GOT3 (cell line): ENCODE results near the gene WFDC9.
"Not testable (repeated sequence)": the region's sequence is repeated elsewhere in the genome, so short reads cannot be mapped to it uniquely, and the experiment has no call there.

ENCODE experiments used
- DNase-seq: peaks from one replicate; lab custom pipeline; 2025; ENCODE audit warnings: mixed read lengths; lab: John Stamatoyannopoulos, UW

Gene WFDC9

GRCh38 chr20:45631184-45631583, at the start of gene WFDC9:
TSS of gene WFDC9 (minus strand) at chr20:45631284. CDS start at chr20:45610181, 21,103 bp downstream.
- DNase-seq, result no peak

- DNase-seq, result no peak
Measured at GRCh38 chr20:45679650-45680049, 48.6 kb upstream of the WFDC9 start.

GRCh38 chr20:45672765-45673164, 41.7 kb upstream of the WFDC9 start:
- DNase-seq, result no peak

GRCh38 chr20:45670139-45670538, 39.1 kb upstream of the WFDC9 start, which contains the start of gene WFDC11:
TSS of gene WFDC11 (minus strand) at chr20:45670239. CDS start at chr20:45650600, 19,639 bp downstream.
- DNase-seq, result no peak

- not testable (repeated sequence) for DNase-seq
Measured at GRCh38 chr20:45657038-45657437, 26.0 kb upstream of the WFDC9 start.

- DNase-seq, result not testable (repeated sequence)
Measured at GRCh38 chr20:45651726-45652125, 20.6 kb upstream of the WFDC9 start.

GRCh38 chr20:45649312-45649863, 18.3 kb upstream of the WFDC9 start:
- no peak for DNase-seq

- no peak for DNase-seq
Measured at GRCh38 chr20:45647441-45648050, 16.5 kb upstream of the WFDC9 start.

- DNase-seq, result no peak
Measured at GRCh38 chr20:45646875-45647274, 15.8 kb upstream of the WFDC9 start.

- DNase-seq, result not testable (repeated sequence)
Measured at GRCh38 chr20:45645869-45646268, 14.8 kb upstream of the WFDC9 start.

- not testable (repeated sequence) for DNase-seq
Measured at GRCh38 chr20:45641076-45641475, 10.0 kb upstream of the WFDC9 start.

GRCh38 chr20:45639687-45640086, 8.6 kb upstream of the WFDC9 start:
- no peak for DNase-seq

GRCh38 chr20:45636513-45636912, 5.4 kb upstream of the WFDC9 start:
- no peak for DNase-seq

- DNase-seq, result no peak
Measured at GRCh38 chr20:45630371-45630770, 713 bp downstream of the WFDC9 start.

GRCh38 chr20:45629496-45630100, 1.5 kb downstream of the WFDC9 start, which contains the start of gene WFDC10A:
TSS of gene WFDC10A (plus strand) at chr20:45629739. CDS start at chr20:45629814, 75 bp downstream.
- DNase-seq, result no peak

- no peak for DNase-seq
Measured at GRCh38 chr20:45626540-45626939, 4.5 kb downstream of the WFDC9 start.

GRCh38 chr20:45621593-45621992, 9.5 kb downstream of the WFDC9 start:
- no peak for DNase-seq

GRCh38 chr20:45617591-45617990, 13.5 kb downstream of the WFDC9 start:
- DNase-seq, result no peak

- DNase-seq, result no peak
Measured at GRCh38 chr20:45612314-45612713, 18.8 kb downstream of the WFDC9 start.

- DNase-seq, result no peak
Measured at GRCh38 chr20:45611054-45611453, 20.0 kb downstream of the WFDC9 start.

- no peak for DNase-seq
Measured at GRCh38 chr20:45607810-45608209, 23.3 kb downstream of the WFDC9 start.

GRCh38 chr20:45595235-45595634, 35.8 kb downstream of the WFDC9 start:
- no peak for DNase-seq

GRCh38 chr20:45593498-45593897, 37.6 kb downstream of the WFDC9 start:
- DNase-seq, result no peak
